Activated CD8-positive, alpha-beta T cell treated with anti-CD3 and anti-CD28 coated beads, Interleukin-2, amount 10 ng/mL, durations not matched to agents 7 days and 5 days (primary cell): ENCODE measurements around the gene LYST. TPM values are rescaled to one million over a fixed set of nuclear protein-coding genes. Genes with fewer than 3 reads are reported as not detected.
"Not testable (repeated sequence)": the region's sequence is repeated elsewhere in the genome, so short reads cannot be mapped to it uniquely, and the experiment has no call there.

Experiments used
- ATAC-seq: fragments of 150-1000 bp; cut with Tn5 transposase; one replicate; pipeline ENCODE4 v1.10.0; 2021; ENCODE audit warnings: moderate library complexity
- CTCF ChIA-PET: fragments of 350-600 bp; sonication (Branson Sonifier 250); formaldehyde crosslinking; loops from one replicate; lab custom pipeline; 2021; ENCODE audit warnings: antibody characterized with exemption; lab: Charles Lee
- POLR2A ChIA-PET: fragments of 350-600 bp; sonication (Branson Sonifier 250); formaldehyde crosslinking; loops from one replicate; lab custom pipeline; 2021; ENCODE audit warnings: antibody characterized with exemption; lab: Charles Lee
- DNase-seq: peaks from one replicate; pipeline ENCODE4 v3.0.0-alpha.2; 2020
- H3K27ac Mint-ChIP-seq: one replicate; pipeline ENCODE4 v1.8.0; 2021; ENCODE audit warnings: mild to moderate bottlenecking, mixed read lengths
- H3K27me3 Mint-ChIP-seq: one replicate; pipeline ENCODE4 v1.8.0; 2021; ENCODE audit warnings: low read depth, mixed read lengths
- H3K36me3 Mint-ChIP-seq: one replicate; pipeline ENCODE4 v1.8.0; 2021; ENCODE audit warnings: low read depth, mixed read lengths
- H3K4me1 Mint-ChIP-seq: one replicate; pipeline ENCODE4 v1.8.0; 2021; ENCODE audit warnings: low read depth, mixed read lengths
- H3K4me3 Mint-ChIP-seq: one replicate; pipeline ENCODE4 v1.8.0; 2021; ENCODE audit warnings: mild to moderate bottlenecking, mixed read lengths
- H3K9me3 Mint-ChIP-seq: one replicate; pipeline ENCODE4 v1.8.0; 2022; ENCODE audit warnings: mixed read lengths; ENCODE audit not compliant: insufficient read depth
- total RNA-seq, 2 experiments: library from RNA; stranded (reverse); gene quantifications; one replicate each; pipeline ENCODE4 v1.2.3, GENCODE V29; 2021

Gene LYST
- total RNA-seq, 2 experiments from 2014 or later: 26.2 to 28.6 TPM

GRCh38 chr1:235759336-235759735 lies 107.4 kb downstream of the LYST start:
- ChIA-PET CTCF (interaction anchor here (1.3 to 1.6 kb wide), 3 partner anchors 27 to 212 kb away, joined by 3 to 6 read pairs (median 3); no protein-coding TSS in a partner anchor), POLR2A (no interaction called here)
- ATAC-seq (no peak), DNase-seq (no peak)
- H3K9me3 Mint-ChIP-seq: no peaks in the 10 kb centered on the region
- no peaks in the 10 kb centered on the region for H3K4me1 Mint-ChIP-seq
- no peak overlapping the region for H3K27ac Mint-ChIP-seq
- H3K27me3 Mint-ChIP-seq: no peaks in the 10 kb centered on the region
- peaks cover 29% of the 10 kb centered on the region for H3K36me3 Mint-ChIP-seq
- H3K4me3 Mint-ChIP-seq: no peak overlapping the region

GRCh38 chr1:235758931-235759330 lies 107.8 kb downstream of the LYST start:
- no peak for ATAC-seq
- no peak for DNase-seq
- POLR2A ChIA-PET: no interaction called here
- Mint-ChIP-seq H3K36me3 (peaks cover 32% of the 10 kb centered on the region), H3K4me3 (no peak overlapping the region), H3K27ac (no peak overlapping the region), H3K4me1 (no peaks in the 10 kb centered on the region), H3K9me3 (no peaks in the 10 kb centered on the region), H3K27me3 (no peaks in the 10 kb centered on the region)
- CTCF ChIA-PET: interaction anchor here (1.4 kb wide), 2 partner anchors 84 to 245 kb away, joined by 3 to 4 read pairs; no protein-coding TSS in a partner anchor

- H3K4me1 Mint-ChIP-seq: no peaks in the 10 kb centered on the region
- ChIA-PET CTCF (interaction anchor here (0.6 to 1.4 kb wide), 4 partner anchors 83 to 244 kb away, joined by 3 to 4 read pairs (median 3); no protein-coding TSS in a partner anchor), POLR2A (no interaction called here)
- ATAC-seq (no peak), DNase-seq (no peak)
- no peaks in the 10 kb centered on the region for H3K27me3 Mint-ChIP-seq
- no peak overlapping the region for H3K27ac Mint-ChIP-seq
- no peak overlapping the region for H3K4me3 Mint-ChIP-seq
- no peaks in the 10 kb centered on the region for H3K9me3 Mint-ChIP-seq
- peaks cover 29% of the 10 kb centered on the region for H3K36me3 Mint-ChIP-seq
These were observed 109.1 kb downstream of the LYST start for GRCh38 chr1:235757587-235758096.

DNA sequence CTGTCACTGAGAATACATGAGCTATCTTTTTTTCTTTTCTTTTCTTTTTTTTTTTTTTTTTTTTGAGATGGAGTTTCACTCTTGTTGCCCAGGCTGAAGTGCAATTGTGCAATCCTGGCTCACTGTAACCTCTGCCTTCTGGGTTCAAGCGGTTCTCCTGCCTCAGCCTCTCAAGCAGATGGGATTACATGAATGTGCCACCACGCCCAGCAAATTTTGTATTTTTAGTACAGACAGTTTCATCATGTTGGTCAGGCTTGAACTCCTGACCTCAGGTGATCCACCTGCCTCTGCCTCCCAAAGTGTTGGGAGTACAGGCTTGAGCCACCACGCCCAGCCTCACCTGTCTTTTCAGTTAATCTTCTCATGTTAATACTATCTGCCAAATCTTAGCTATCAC lies 112.5 kb downstream of the LYST start:
- POLR2A ChIA-PET: interaction anchor here (1.4 kb wide), 1 partner anchor 53 kb away, joined by 3 read pairs; no protein-coding TSS in a partner anchor
- not testable (repeated sequence) for DNase-seq, ATAC-seq, H3K27me3 Mint-ChIP-seq, H3K9me3 Mint-ChIP-seq, H3K4me1 Mint-ChIP-seq, H3K4me3 Mint-ChIP-seq
- H3K36me3 Mint-ChIP-seq: peaks cover 21% of the 10 kb centered on the region
- CTCF ChIA-PET: interaction anchor here (1.1 to 1.5 kb wide), 2 partner anchors 9 to 218 kb away, joined by 3 to 8 read pairs; no protein-coding TSS in a partner anchor
- peak overlapping the region; percentile 21 for H3K27ac Mint-ChIP-seq

GRCh38 chr1:235749755-235750300 lies 116.9 kb downstream of the LYST start:
- Mint-ChIP-seq H3K4me1 (no peaks in the 10 kb centered on the region), H3K27me3 (no peaks in the 10 kb centered on the region), H3K27ac (no peak overlapping the region), H3K36me3 (peaks cover 32% of the 10 kb centered on the region), H3K9me3 (no peaks in the 10 kb centered on the region), H3K4me3 (no peak overlapping the region)
- CTCF ChIA-PET: interaction anchor here (1.1 to 2.6 kb wide), 2 partner anchors 94 to 222 kb away, joined by 3 to 11 read pairs; no protein-coding TSS in a partner anchor
- POLR2A ChIA-PET: no interaction called here
- DNase-seq (no peak), ATAC-seq (no peak)

- ChIA-PET POLR2A (no interaction called here), CTCF (no interaction called here)
- Mint-ChIP-seq H3K36me3 (peaks cover 29% of the 10 kb centered on the region), H3K9me3 (no peaks in the 10 kb centered on the region), H3K27me3 (no peaks in the 10 kb centered on the region), H3K4me3 (no peak overlapping the region), H3K27ac (no peak overlapping the region), H3K4me1 (no peaks in the 10 kb centered on the region)
- ATAC-seq (no peak), DNase-seq (no peak)
These were observed 118.0 kb downstream of the LYST start for GRCh38 chr1:235748747-235749146.

DNA sequence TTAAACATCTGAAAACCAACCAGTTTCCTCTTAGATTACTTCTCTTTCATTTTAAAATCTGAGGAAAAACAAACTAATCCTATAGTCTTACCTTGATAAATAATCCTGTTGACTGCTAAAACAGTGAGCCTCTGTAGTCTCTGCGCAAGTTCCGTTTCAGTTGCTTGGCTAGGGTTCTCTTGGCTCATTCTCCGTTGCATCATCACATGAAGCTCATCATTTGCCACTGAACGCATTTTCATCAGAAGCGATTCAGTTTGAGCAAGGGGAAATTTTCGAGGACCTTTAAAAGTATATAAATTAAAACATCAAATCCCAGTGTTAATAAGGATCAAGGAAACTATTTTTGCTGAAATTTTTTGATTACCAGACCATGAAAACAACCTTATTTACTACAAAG lies 120.5 kb downstream of the LYST start:
- no peak overlapping the region for H3K27ac Mint-ChIP-seq
- DNase-seq (no peak), ATAC-seq (no peak)
- no peaks in the 10 kb centered on the region for H3K9me3 Mint-ChIP-seq
- H3K4me3 Mint-ChIP-seq: no peak overlapping the region
- no peaks in the 10 kb centered on the region for H3K4me1 Mint-ChIP-seq
- ChIA-PET CTCF (interaction anchor here (0.7 kb wide), 1 partner anchor 212 kb away, joined by 3 read pairs; no protein-coding TSS in a partner anchor), POLR2A (interaction anchor here (0.6 kb wide), 1 partner anchor 96 kb away, joined by 3 read pairs; no protein-coding TSS in a partner anchor)
- H3K27me3 Mint-ChIP-seq: no peaks in the 10 kb centered on the region
- H3K36me3 Mint-ChIP-seq: peaks cover 33% of the 10 kb centered on the region

DNA sequence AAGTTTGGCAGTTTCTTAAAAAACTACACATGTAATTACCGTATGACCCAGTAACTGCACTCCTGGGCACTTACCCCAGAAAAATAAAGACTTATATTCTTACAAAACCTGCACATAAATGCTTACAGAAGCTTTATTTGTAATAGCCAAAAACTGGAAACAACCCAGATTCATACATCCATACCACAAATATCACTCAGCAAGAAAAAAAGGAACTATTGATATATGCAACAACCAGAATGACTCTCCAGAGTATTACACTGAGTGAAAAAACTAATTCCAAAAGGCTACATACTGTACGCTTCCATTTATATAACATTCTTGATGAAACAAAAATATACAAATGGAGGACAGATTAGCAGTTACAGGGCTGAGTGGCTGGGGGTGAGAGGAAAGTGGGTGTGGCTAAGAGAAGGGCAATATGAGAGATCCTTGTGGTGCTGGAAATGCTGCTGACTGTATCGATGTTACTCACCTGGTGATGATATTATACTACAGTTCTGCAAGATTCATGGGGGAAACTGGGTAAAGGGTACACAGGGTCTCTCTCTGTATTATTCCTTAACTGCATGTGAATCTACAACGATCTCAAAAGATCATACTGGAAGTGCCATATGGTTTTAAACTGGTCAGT lies 121.1 kb downstream of the LYST start:
- H3K36me3 Mint-ChIP-seq: peaks cover 29% of the 10 kb centered on the region
- ATAC-seq (no peak), DNase-seq (no peak)
- H3K27ac Mint-ChIP-seq: no peak overlapping the region
- CTCF ChIA-PET: interaction anchor here (0.7 to 2.5 kb wide), 4 partner anchors 9 to 226 kb away, joined by 3 to 10 read pairs (median 3); no protein-coding TSS in a partner anchor
- no peaks in the 10 kb centered on the region for H3K27me3 Mint-ChIP-seq
- H3K4me3 Mint-ChIP-seq: no peak overlapping the region
- POLR2A ChIA-PET: interaction anchor here (0.7 kb wide), 1 partner anchor 227 kb away, joined by 4 read pairs; no protein-coding TSS in a partner anchor
- H3K9me3 Mint-ChIP-seq: no peaks in the 10 kb centered on the region
- H3K4me1 Mint-ChIP-seq: no peaks in the 10 kb centered on the region

- ATAC-seq (no peak), DNase-seq (no peak)
- Mint-ChIP-seq H3K36me3 (peaks cover 37% of the 10 kb centered on the region), H3K4me1 (no peaks in the 10 kb centered on the region), H3K9me3 (no peaks in the 10 kb centered on the region), H3K27me3 (no peaks in the 10 kb centered on the region), H3K27ac (no peak overlapping the region), H3K4me3 (no peak overlapping the region)
- ChIA-PET CTCF (interaction anchor here (2.5 kb wide), 1 partner anchor 229 kb away, joined by 10 read pairs; no protein-coding TSS in a partner anchor), POLR2A (no interaction called here)
These were observed 123.6 kb downstream of the LYST start for GRCh38 chr1:235742914-235743599.

DNA sequence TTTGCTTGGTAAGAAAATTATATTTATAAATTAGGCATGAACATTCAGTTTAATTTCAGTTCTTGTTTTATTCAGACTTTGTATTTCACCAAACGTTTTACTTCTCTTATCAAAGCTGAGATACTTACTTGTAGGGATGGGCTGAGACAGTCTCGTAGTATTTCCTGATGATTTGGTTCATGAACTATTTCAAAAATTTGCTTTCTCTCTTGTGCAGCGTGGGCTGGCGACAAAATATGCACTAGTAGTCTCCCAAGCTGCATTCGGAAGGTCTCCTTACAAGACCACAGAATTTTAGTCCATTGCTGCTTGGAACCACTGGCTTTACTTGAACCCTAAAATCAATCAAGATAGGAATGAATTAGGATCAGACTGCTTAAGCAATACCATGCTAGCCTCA lies 125.4 kb downstream of the LYST start:
- ChIA-PET CTCF (no interaction called here), POLR2A (no interaction called here)
- Mint-ChIP-seq H3K4me3 (no peak overlapping the region), H3K27me3 (no peaks in the 10 kb centered on the region), H3K36me3 (peaks cover 34% of the 10 kb centered on the region), H3K27ac (no peak overlapping the region), H3K4me1 (no peaks in the 10 kb centered on the region), H3K9me3 (no peaks in the 10 kb centered on the region)
- ATAC-seq: no peak
- no peak for DNase-seq

DNA sequence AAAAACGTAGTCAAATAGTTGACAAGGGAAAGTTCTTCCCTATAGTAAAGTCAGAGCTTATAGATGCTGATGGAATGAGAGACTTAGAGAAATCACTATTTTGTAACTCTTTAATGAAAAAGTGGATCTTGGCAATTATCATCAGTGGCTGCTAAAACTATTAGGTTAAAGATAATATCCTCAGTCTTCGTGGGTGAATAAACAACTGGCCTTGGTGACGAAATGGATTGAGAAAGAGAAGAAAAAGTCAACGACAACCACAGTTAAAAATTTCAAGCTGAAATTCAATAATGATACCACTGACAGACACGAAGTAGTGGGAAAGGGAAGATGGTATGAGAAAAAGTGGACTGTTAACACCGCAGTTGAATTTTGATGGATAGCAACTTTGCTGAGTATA lies 127.1 kb downstream of the LYST start:
- Mint-ChIP-seq H3K4me1 (no peaks in the 10 kb centered on the region), H3K36me3 (peaks cover 28% of the 10 kb centered on the region), H3K27me3 (no peaks in the 10 kb centered on the region), H3K9me3 (no peaks in the 10 kb centered on the region), H3K27ac (no peak overlapping the region), H3K4me3 (no peak overlapping the region)
- ATAC-seq (no peak), DNase-seq (no peak)
- CTCF ChIA-PET: interaction anchor here (1.6 kb wide), 1 partner anchor 103 kb away, joined by 3 read pairs; no protein-coding TSS in a partner anchor
- POLR2A ChIA-PET: interaction anchor here (0.6 kb wide), 1 partner anchor 351 kb away, joined by 3 read pairs; no protein-coding TSS in a partner anchor
